Endothelial cell of umbilical vein (primary cell): ENCODE results near the gene CCDC47. TPM values are rescaled to one million over a fixed set of nuclear protein-coding genes. Genes with fewer than 3 reads are reported as not detected.

Experiments used
- BruUV-seq: library from RNA; stranded (reverse); fragments of 400-500 nt; replicated peaks from 2 replicates; lab custom pipeline; 2021; lab: Mats Ljungman, UMichigan
- CTCF ChIA-PET: fragments of 300-600, 350-600 bp; sonication (Branson Sonifier 250); formaldehyde crosslinking; loops from one replicate; lab custom pipeline; 2021; ENCODE audit warnings: antibody characterized with exemption, inconsistent platforms; lab: Charles Lee
- POLR2A ChIA-PET: fragments of 300-600, 350-600 bp; sonication (Branson Sonifier 250); formaldehyde crosslinking; loops from one replicate; lab custom pipeline; 2021; ENCODE audit warnings: antibody characterized with exemption, inconsistent platforms; lab: Charles Lee
- DNase-seq: peaks from one replicate; pipeline ENCODE4 v3.0.0-alpha.2; 2011; ENCODE audit warnings: low read depth, low spot score
- FAIRE-seq: peaks from 2 replicates; lab custom pipeline; 2011; peaks lifted over from hg19 to GRCh38; lab: Jason Lieb, UNC
- H2AFZ ChIP-seq: 2 replicates; pipeline ENCODE4 v1.6.0; 2012; ENCODE audit warnings: low read depth, low read length, control low read depth, inconsistent platforms
- H3K27ac ChIP-seq: 2 replicates; pipeline ENCODE4 v1.5.1; 2011; ENCODE audit warnings: low read depth, mild to moderate bottlenecking, control low read depth, low read length, moderate library complexity; ENCODE audit not compliant: insufficient read depth
- H3K27me3 ChIP-seq, 2 experiments: 2 replicates each; pipeline versions ENCODE4 v1.6.0 to v1.6.1; 2011; ENCODE audit warnings: low read length in 2 of 2, mixed read lengths in 1 of 2; ENCODE audit not compliant: control insufficient read depth in 2 of 2, insufficient read depth in 2 of 2
- H3K36me3 ChIP-seq, 2 experiments: 2 replicates in 1 of 2; 3 replicates in 1 of 2; pipeline ENCODE4 v1.5.1; 2011; ENCODE audit warnings: low read length in 2 of 2, mild to moderate bottlenecking in 1 of 2, moderate library complexity in 1 of 2; ENCODE audit not compliant: control insufficient read depth in 2 of 2, insufficient read depth in 2 of 2; ENCODE audit errors: extremely low read depth in 1 of 2
- H3K4me1 ChIP-seq: 3 replicates; pipeline ENCODE4 v1.5.1; 2011; ENCODE audit warnings: mild to moderate bottlenecking, low read length; ENCODE audit not compliant: control insufficient read depth, insufficient read depth; ENCODE audit errors: extremely low read depth
- H3K4me2 ChIP-seq: 2 replicates; pipeline ENCODE4 v1.6.1; 2011; ENCODE audit warnings: low read length, control low read depth, mixed read lengths; ENCODE audit not compliant: insufficient read depth
- H3K4me3 ChIP-seq, 3 experiments: fragments of 200-600 bp in 1 of 3; sonication (generic), shearing (Covaris generic) in 1 of 3; replicated peaks in 1 of 3; 2 replicates each; pipeline ENCODE4 v1.5.1; 2011 to 2016; ENCODE audit warnings: control low read depth in 3 of 3, low read length in 3 of 3, mild to moderate bottlenecking in 2 of 3, inconsistent platforms in 1 of 3, low read depth in 1 of 3, moderate library complexity in 1 of 3; ENCODE audit not compliant: insufficient read depth in 1 of 3
- H3K79me2 ChIP-seq: 2 replicates; pipeline ENCODE4 v1.6.0; 2012; ENCODE audit warnings: low read length, inconsistent platforms; ENCODE audit not compliant: control insufficient read depth, insufficient read depth
- H3K9ac ChIP-seq: replicated peaks from 2 replicates; pipeline ENCODE3; 2011; ENCODE audit warnings: low read length, control low read depth; ENCODE audit not compliant: insufficient read depth; ENCODE audit errors: extremely low read depth
- H3K9me1 ChIP-seq: replicated peaks from 3 replicates; pipeline ENCODE4 v1.6.0; 2011; ENCODE audit warnings: mild to moderate bottlenecking, low read length; ENCODE audit not compliant: control insufficient read depth, insufficient read depth; ENCODE audit errors: extremely low read depth
- H3K9me3 ChIP-seq: replicated peaks from 2 replicates; pipeline ENCODE4 v1.5.1; 2012; ENCODE audit warnings: low read length, inconsistent platforms; ENCODE audit not compliant: control insufficient read depth, insufficient read depth
- H4K20me1 ChIP-seq: replicated peaks from 2 replicates; pipeline ENCODE3; 2011; ENCODE audit warnings: mild to moderate bottlenecking, low read length; ENCODE audit not compliant: control insufficient read depth, insufficient read depth; ENCODE audit errors: extremely low read depth
- CTCF ChIP-seq, 2 donors: IDR thresholded peaks; 1 replicate in 1 of 2; 2 replicates in 1 of 2; pipeline ENCODE4 v1.5.1; 2011; ENCODE audit warnings: low read length in 2 of 2, mild to moderate bottlenecking in 2 of 2, moderate library complexity in 2 of 2, control low read depth in 1 of 2, inconsistent platforms in 1 of 2, low read depth in 1 of 2; ENCODE audit not compliant: insufficient read depth in 1 of 2; ENCODE audit errors: extremely low read depth in 1 of 2
- FOS ChIP-seq: IDR thresholded peaks from 2 replicates; pipeline ENCODE4 v1.6.1; 2011; ENCODE audit warnings: mild to moderate bottlenecking, low read length, moderate library complexity, borderline replicate concordance; ENCODE audit not compliant: insufficient read depth
- MYC ChIP-seq: IDR thresholded peaks from one replicate; pipeline ENCODE4 v1.6.1; 2011; ENCODE audit warnings: mild to moderate bottlenecking, low read depth, low read length
- POLR2A ChIP-seq: IDR thresholded peaks from 2 replicates; pipeline ENCODE4 v1.6.1; 2012; ENCODE audit warnings: low read depth, mild to moderate bottlenecking, control low read depth, low read length
- POLR2AphosphoS5 ChIP-seq: IDR thresholded peaks from 2 replicates; pipeline ENCODE4 v1.6.1; 2012; ENCODE audit warnings: low read depth, mild to moderate bottlenecking, control low read depth, low read length, moderate library complexity; ENCODE audit not compliant: insufficient read depth
- dilution Hi-C: fragments of 300-500 bp; cut with MboI; formaldehyde crosslinking; loops from one replicate; pipeline ENCODE4 v1.15.0; 2019; ENCODE audit warnings: low sequenced_read_pairs; ENCODE audit not compliant: extremely low pct_ligation_motif_present
- intact Hi-C: fragments of 100-400 bp; cut with micrococcal nuclease; formaldehyde crosslinking; loops from one replicate; pipeline ENCODE4 v1.10.0; 2022
- polyA plus RNA-seq, 4 experiments: library from polyadenylated mRNA; depleted of rRNA in 3 of 4; stranded (reverse) in 3 of 4; unstranded in 1 of 4; fragments of >200 nt; gene quantifications; 2 replicates each; pipeline versions ENCODE4 v1.2.1 to v1.2.3, GENCODE V29; 2011 to 2012; ENCODE audit warnings: missing spikeins in 1 of 4
- total RNA-seq: library from RNA; stranded (reverse); gene quantifications from 2 replicates; pipeline ENCODE4 v1.2.3, GENCODE V29; 2021

Gene CCDC47
- total and polyA plus RNA-seq, 2 donors (not counting 3 experiments of a cell fraction or from before 2014, with no cell fraction given), result 21.7 to 76.5 TPM

GRCh38 chr17:63696381-63696961 is 76.9 kb downstream of the CCDC47 start:
- Histone ChIP-seq H2AFZ (no peak overlapping the region), H3K9me3 (no peaks in the 10 kb centered on the region), H4K20me1 (no peaks in the 10 kb centered on the region), H3K27ac (no peak overlapping the region), H3K79me2 (peaks cover 5% of the 10 kb centered on the region), H3K4me1 (peaks cover 18% of the 10 kb centered on the region), H3K9ac (no peak overlapping the region), H3K4me2 (no peak overlapping the region), H3K4me3 (no peak overlapping the region), H3K9me1 (no peaks in the 10 kb centered on the region), H3K27me3 (no peaks in the 10 kb centered on the region), H3K36me3 (peaks cover 0 to 30% of the 10 kb centered on the region in 2 experiments)
- CTCF ChIA-PET, result interaction anchor here (0.9 to 6.6 kb wide), 10 partner anchors 9 to 271 kb away, joined by 3 to 36 read pairs (median 5); no protein-coding TSS in a partner anchor
- BruUV-seq, result no TSS peak
- intact Hi-C loops, result loop anchor here (1.0 kb wide), 1 partner anchor 271 kb away; no protein-coding TSS in a partner anchor
- DNase-seq (peak; percentile 61), FAIRE-seq (peak; percentile 69)
- TF ChIP-seq FOS (no peak), POLR2A (peak; percentile 31), CTCF (IDR thresholded peaks at IDR 0.05; ENCODE audit: extremely low read depth in 1 of 2, insufficient read depth in 1 of 2, low read depth in 1 of 2, low read length in 2 of 2) (peak; percentile 49 to 69), POLR2AphosphoS5 (peak; percentile 16), MYC (no peak)
- POLR2A ChIA-PET, result no interaction called here
- dilution Hi-C loops, result no loop called here
